K562 (cell line): ENCODE results near the gene PRKAR2B. TPM values are rescaled to one million over a fixed set of nuclear protein-coding genes. Genes with fewer than 3 reads are reported as not detected.

Experiments used
- BDP1 ChIP-seq: IDR thresholded peaks from 3 replicates; pipeline ENCODE4 v1.6.1; 2011; ENCODE audit not compliant: insufficient read length, insufficient read depth
- CBX2 ChIP-seq: fragments of 200-600 bp; sonication (generic); IDR thresholded peaks from one replicate; pipeline ENCODE4 v1.6.1; 2012; ENCODE audit warnings: mild to moderate bottlenecking, low read length, inconsistent platforms; ENCODE audit not compliant: insufficient read depth, poor library complexity, severe bottlenecking
- DPF2 ChIP-seq: fragments of 450-650 bp; IDR thresholded peaks from 2 replicates; pipeline ENCODE4 v1.6.1; 2016
- E4F1 ChIP-seq: fragments of 250-450 bp; sonication (Bioruptor Pico); IDR thresholded peaks from 2 replicates; pipeline ENCODE4 v1.5.0; 2021; ENCODE audit warnings: mild to moderate bottlenecking, borderline replicate concordance
- GATAD2A ChIP-seq: fragments of 450-650 bp; IDR thresholded peaks from 2 replicates; pipeline ENCODE4 v1.6.1; 2017
- KDM4B ChIP-seq, 2 experiments: fragments of 450-650 bp in 1 of 2; sonication (generic) in 1 of 2; IDR thresholded peaks; 2 replicates each; pipeline ENCODE4 v1.6.1; 2016 to 2017; ENCODE audit warnings: borderline replicate concordance in 2 of 2, antibody characterized with exemption in 1 of 2, low read depth in 1 of 2, mild to moderate bottlenecking in 1 of 2
- KLF16 ChIP-seq: IDR thresholded peaks from 2 replicates; pipeline ENCODE4 v1.6.1; 2016; ENCODE audit warnings: antibody characterized with exemption
- L3MBTL2 ChIP-seq: fragments of 450-650 bp; IDR thresholded peaks from 2 replicates; pipeline ENCODE4 v1.6.1; 2016; ENCODE audit warnings: mild to moderate bottlenecking, moderate library complexity
- MEIS2 ChIP-seq: fragments of 450-650 bp; IDR thresholded peaks from 2 replicates; pipeline ENCODE4 v1.6.1; 2014; ENCODE audit warnings: mild to moderate bottlenecking; ENCODE audit not compliant: partially characterized antibody
- SMARCC2 ChIP-seq: fragments of 450-650 bp; IDR thresholded peaks from 2 replicates; pipeline ENCODE4 v1.6.1; 2017; ENCODE audit warnings: antibody characterized with exemption, moderate library complexity, mild to moderate bottlenecking, low read depth
- THRB ChIP-seq: fragments of 450-650 bp; formaldehyde crosslinking; conservative IDR thresholded peaks from 2 replicates; pipeline ENCODE4 v1.4.0; 2022; ENCODE audit warnings: mild to moderate bottlenecking, missing genetic modification characterization
- U2AF2 ChIP-seq: fragments of 200-400 bp; formaldehyde crosslinking; optimal IDR thresholded peaks from 2 replicates; pipeline ENCODE3; 2017; ENCODE audit warnings: low read depth, mild to moderate bottlenecking, low read length
- ZBTB17 ChIP-seq: fragments of 450-650 bp; formaldehyde crosslinking; IDR thresholded peaks from 2 replicates; pipeline ENCODE4 v1.4.0; 2020; ENCODE audit warnings: mild to moderate bottlenecking
- ZFP36 ChIP-seq: fragments of 150-350 bp; IDR thresholded peaks from 2 replicates; pipeline ENCODE4 v1.6.1; 2018; ENCODE audit warnings: low read length, low read depth; ENCODE audit not compliant: partially characterized antibody
- ZNF280A ChIP-seq: fragments of 450-650 bp; IDR thresholded peaks from 2 replicates; pipeline ENCODE4 v1.6.1; 2018; ENCODE audit warnings: mild to moderate bottlenecking, low read depth; ENCODE audit not compliant: partially characterized antibody
- ZNF395 ChIP-seq: fragments of 200-800 bp; sonication (Bioruptor generic); IDR thresholded peaks from 2 replicates; pipeline ENCODE4 v1.6.1; 2017; ENCODE audit warnings: missing genetic modification characterization, missing compliant biosample characterization
- ZNF449 ChIP-seq: fragments of 250-450 bp; sonication (Bioruptor Pico); IDR thresholded peaks from 2 replicates; pipeline ENCODE4 v1.8.0; 2022; ENCODE audit warnings: moderate library complexity, mild to moderate bottlenecking, inconsistent platforms
- polyA plus RNA-seq, 8 experiments: library from polyadenylated mRNA; depleted of rRNA in 4 of 8; stranded (reverse) in 5 of 8; unstranded in 3 of 8; fragments of >200 nt; fragmentation: Nextera tagmentation in 2 of 8; fragmentation: Illumina TruSeq in 1 of 8; extraction: Ambion mirVana in 2 of 8; extraction: Trizol in 1 of 8; gene quantifications; 2 replicates each; pipeline versions ENCODE4 v1.2.1 to v1.2.3, GENCODE V29; 2011 to 2014; ENCODE audit warnings: inconsistent platforms in 1 of 8, missing spikeins in 1 of 8
- total RNA-seq, 7 experiments: library from RNA; depleted of rRNA in 6 of 7; stranded (reverse); fragments of >200 nt in 6 of 7; fragmentation: Illumina TruSeq in 2 of 7; extraction: Trizol in 2 of 7; gene quantifications; 2 replicates each; pipeline versions ENCODE4 v1.2.1 to v1.2.3, GENCODE V29; 2011 to 2021; ENCODE audit warnings: low replicate concordance in 1 of 7
- TF ChIP-seq, protein P1 (sequence below): sonication (generic); formaldehyde crosslinking; IDR thresholded peaks from 2 replicates; pipeline ENCODE4 v1.8.0; 2022; ENCODE audit warnings: missing genetic modification reagents, mild to moderate bottlenecking, borderline replicate concordance

Gene PRKAR2B
- total and polyA plus RNA-seq, 9 of the 15 experiments (the other 6 are each of a cell fraction or from before 2014, with no cell fraction given): 59.0 to 173 (median 129) TPM

DNA sequence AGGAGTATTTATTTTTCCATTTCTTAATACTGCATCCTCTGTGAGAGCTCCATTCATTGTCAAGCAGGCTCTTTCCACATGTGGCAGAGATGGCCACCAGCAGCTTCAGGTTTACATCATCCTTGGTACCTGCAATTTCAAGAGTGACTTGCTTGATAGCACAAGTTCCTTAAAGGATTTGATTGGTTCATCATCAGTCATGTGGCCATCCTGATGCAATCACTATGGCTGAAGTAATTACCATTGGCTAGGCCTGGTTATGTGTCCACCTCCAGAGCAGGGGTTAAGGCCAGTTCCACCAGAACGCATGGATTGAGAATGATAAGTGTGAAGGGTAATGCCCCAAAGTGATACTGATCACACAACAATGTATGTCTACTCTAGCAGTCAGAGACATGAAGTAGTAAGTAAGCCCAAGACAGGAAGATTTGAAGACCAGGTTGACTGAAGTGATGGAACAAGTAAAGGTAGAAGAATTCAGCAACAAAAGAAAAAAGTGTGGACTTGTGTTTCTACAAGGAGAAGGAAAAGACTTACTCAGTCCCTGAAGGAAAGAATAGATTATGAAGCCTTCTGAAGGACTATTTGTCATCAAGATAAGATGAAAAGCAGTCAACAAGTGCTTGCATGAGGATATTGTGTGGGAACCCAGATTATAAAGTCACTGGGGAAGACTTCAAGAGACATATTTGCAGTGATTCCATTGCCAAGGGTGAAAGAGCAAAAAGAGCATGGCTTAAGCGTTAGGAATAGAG is 26.4 kb upstream of the PRKAR2B start (continued):
- no peak for TF ChIP-seq ZNF280A
- TF ChIP-seq GATAD2A: 0 out of 2 replicates have a peak, but pooled peaks have one; percentile 66
- peak; percentile 21 for TF ChIP-seq ZFP36
- TF ChIP-seq BDP1: no peak
- TF ChIP-seq KLF16: no peak
- no peak for TF ChIP-seq THRB
- no peak for TF ChIP-seq U2AF2
- no peak for TF ChIP-seq ZNF449 (CRISPR knock-in tag)
- TF ChIP-seq SMARCC2: no peak
- TF ChIP-seq E4F1: peak; percentile 68; the same call in 1 of the 2 replicates
- TF ChIP-seq, protein P1, sequence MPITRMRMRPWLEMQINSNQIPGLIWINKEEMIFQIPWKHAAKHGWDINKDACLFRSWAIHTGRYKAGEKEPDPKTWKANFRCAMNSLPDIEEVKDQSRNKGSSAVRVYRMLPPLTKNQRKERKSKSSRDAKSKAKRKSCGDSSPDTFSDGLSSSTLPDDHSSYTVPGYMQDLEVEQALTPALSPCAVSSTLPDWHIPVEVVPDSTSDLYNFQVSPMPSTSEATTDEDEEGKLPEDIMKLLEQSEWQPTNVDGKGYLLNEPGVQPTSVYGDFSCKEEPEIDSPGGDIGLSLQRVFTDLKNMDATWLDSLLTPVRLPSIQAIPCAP (CRISPR knock-in tag): no peak
- TF ChIP-seq KDM4B (IDR thresholded peaks at IDR 0.05; ENCODE audit: borderline replicate concordance in 2 of 2, low read depth in 1 of 2): 0 out of 4 replicates have a peak, but pooled peaks of 1 of the 2 experiments have one; percentile 13
- TF ChIP-seq ZNF395: no peak
- TF ChIP-seq MEIS2: peak; percentile 61
- TF ChIP-seq L3MBTL2: peak; percentile 97
- TF ChIP-seq DPF2: peak; percentile 83
- TF ChIP-seq ZBTB17: 0 out of 2 replicates have a peak, but pooled peaks have one; percentile 56
- TF ChIP-seq CBX2: no peak
